Breast epithelium (tissue), 4 donors: ENCODE measurements around the gene PKD1L1. TPM values are rescaled to one million over a fixed set of nuclear protein-coding genes. Genes with fewer than 3 reads are reported as not detected.

Experiments used
- DNase-seq, 2 donors: peaks; one replicate each; pipeline ENCODE4 v3.0.0-alpha.2; 2019; ENCODE audit warnings: low spot score in 2 of 2
- H3K27ac ChIP-seq, 2 donors: fragments of 200-600 bp; sonication (generic) in 1 of 2; one replicate each; pipeline ENCODE4 v1.5.1; 2016 to 2019; ENCODE audit warnings: mild to moderate bottlenecking in 1 of 2
- H3K27me3 ChIP-seq, 2 donors: fragments of 200-600 bp; sonication (generic) in 1 of 2; one replicate each; pipeline versions ENCODE4 v1.5.1 to v1.6.0; 2017 to 2019; ENCODE audit warnings: control low read depth in 1 of 2, mild to moderate bottlenecking in 1 of 2
- H3K36me3 ChIP-seq: fragments of 200-600 bp; one replicate; pipeline ENCODE4 v1.5.1; 2019
- H3K4me1 ChIP-seq, 2 donors: fragments of 200-600 bp; sonication (generic); one replicate each; pipeline ENCODE4 v1.5.1; 2016 to 2019; ENCODE audit warnings: control low read depth in 1 of 2
- H3K4me3 ChIP-seq, 3 donors: fragments of 200-600 bp; sonication (generic); 1 replicate in 2 of 3; 2 replicates in 1 of 3; pipeline ENCODE4 v1.5.1; 2016 to 2019; ENCODE audit warnings: mild to moderate bottlenecking in 3 of 3, moderate library complexity in 2 of 3
- H3K9me3 ChIP-seq, 2 donors: fragments of 200-600 bp; sonication (generic) in 1 of 2; one replicate each; pipeline ENCODE4 v1.5.1; 2016 to 2019; ENCODE audit warnings: control low read depth in 1 of 2
- POLR2A ChIP-seq: fragments of 450-650 bp; IDR thresholded peaks from one replicate; pipeline ENCODE4 v1.6.1; 2016; ENCODE audit warnings: antibody characterized with exemption, mild to moderate bottlenecking, moderate library complexity
- POLR2AphosphoS5 ChIP-seq, 3 donors: sonication (generic); formaldehyde crosslinking; IDR thresholded peaks; one replicate each; pipeline ENCODE4 v1.6.1; 2017; ENCODE audit warnings: antibody characterized with exemption in 3 of 3
- intact Hi-C: fragments of 100-400 bp; cut with DNase I; formaldehyde crosslinking; loops from one replicate; pipeline ENCODE4 v1.15.1; 2023; ENCODE audit warnings: low total_unique reads
- total RNA-seq, 3 donors: library from RNA; depleted of rRNA; stranded (reverse); fragments of >200 nt; gene quantifications; one replicate each; pipeline ENCODE4 v1.1.0, GENCODE V29; 2016
- TF ChIP-seq, protein P1 (sequence below), 3 donors: fragments of 450-650 bp; IDR thresholded peaks; one replicate each; pipeline ENCODE4 v1.5.1; 2016 to 2017; ENCODE audit warnings: antibody characterized with exemption in 3 of 3, mild to moderate bottlenecking in 3 of 3, moderate library complexity in 3 of 3

The PKD1L1 gene
- total RNA-seq, 3 donors from 2014 or later, result 0.32 to 0.44 (median 0.33) TPM

- no peaks in the 10 kb centered on the region for H3K27me3 ChIP-seq
- intact Hi-C loops, result no loop called here
- TF ChIP-seq POLR2AphosphoS5 (IDR thresholded peaks at IDR 0.05) (no peak), POLR2A (no peak)
- TF ChIP-seq, protein P1, sequence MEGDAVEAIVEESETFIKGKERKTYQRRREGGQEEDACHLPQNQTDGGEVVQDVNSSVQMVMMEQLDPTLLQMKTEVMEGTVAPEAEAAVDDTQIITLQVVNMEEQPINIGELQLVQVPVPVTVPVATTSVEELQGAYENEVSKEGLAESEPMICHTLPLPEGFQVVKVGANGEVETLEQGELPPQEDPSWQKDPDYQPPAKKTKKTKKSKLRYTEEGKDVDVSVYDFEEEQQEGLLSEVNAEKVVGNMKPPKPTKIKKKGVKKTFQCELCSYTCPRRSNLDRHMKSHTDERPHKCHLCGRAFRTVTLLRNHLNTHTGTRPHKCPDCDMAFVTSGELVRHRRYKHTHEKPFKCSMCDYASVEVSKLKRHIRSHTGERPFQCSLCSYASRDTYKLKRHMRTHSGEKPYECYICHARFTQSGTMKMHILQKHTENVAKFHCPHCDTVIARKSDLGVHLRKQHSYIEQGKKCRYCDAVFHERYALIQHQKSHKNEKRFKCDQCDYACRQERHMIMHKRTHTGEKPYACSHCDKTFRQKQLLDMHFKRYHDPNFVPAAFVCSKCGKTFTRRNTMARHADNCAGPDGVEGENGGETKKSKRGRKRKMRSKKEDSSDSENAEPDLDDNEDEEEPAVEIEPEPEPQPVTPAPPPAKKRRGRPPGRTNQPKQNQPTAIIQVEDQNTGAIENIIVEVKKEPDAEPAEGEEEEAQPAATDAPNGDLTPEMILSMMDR (IDR thresholded peaks at IDR 0.05), result no peak
- no peak overlapping the region for H3K27ac ChIP-seq
- no peak overlapping the region for H3K4me3 ChIP-seq
- no peaks in the 10 kb centered on the region for H3K36me3 ChIP-seq
- no peaks in the 10 kb centered on the region for H3K9me3 ChIP-seq
- H3K4me1 ChIP-seq, result no peaks in the 10 kb centered on the region
- DNase-seq, result no peak
These were observed 222.1 kb downstream of the PKD1L1 start for GRCh38 chr7:47726047-47726726.

GRCh38 chr7:47725031-47725780 is 223.1 kb downstream of the PKD1L1 start:
- TF ChIP-seq POLR2A, result no peak
- Histone ChIP-seq H3K36me3 (no peaks in the 10 kb centered on the region), H3K4me1 (peaks cover 0 to 6% of the 10 kb centered on the region in 2 donors), H3K27me3 (no peaks in the 10 kb centered on the region), H3K4me3 (no peak overlapping the region), H3K27ac (no peak overlapping the region), H3K9me3 (no peaks in the 10 kb centered on the region)
- no peak for DNase-seq
- intact Hi-C loops, result no loop called here

Other genes starting within 250 kb of the PKD1L1 start
- 10 to 100 TPM; 26.5 to 46.2 (median 31.5) TPM for gene HUS1, start 31.1 kb upstream of the PKD1L1 start, total RNA-seq
- not detected for gene SUN3, start 80.6 kb upstream of the PKD1L1 start, total RNA-seq
- gene C7orf57, start 87.1 kb upstream of the PKD1L1 start, total RNA-seq, result not detected
- gene UPP1, start 140.8 kb upstream of the PKD1L1 start, total RNA-seq, result 10 to 100 TPM; 11.1 to 32.1 (median 19.5) TPM
- under 1 TPM; under 0.01 to 0.29 (median under 0.01) TPM for gene ABCA13, start 223.0 kb upstream of the PKD1L1 start, total RNA-seq